ENCODE results near the gene OMG.
"Not testable (repeated sequence)": the region's sequence is repeated elsewhere in the genome, so short reads cannot be mapped to it uniquely, and the experiment has no call there.

Gene OMG

GRCh38 chr17:31293581-31293980 lies 3.5 kb downstream of the OMG start:
- POLR2A ChIA-PET: no interaction called here
- no peak overlapping the region for H3K27ac ChIP-seq (ENCODE audit: extremely low read depth, low read depth, low read length)
- TF ChIP-seq ZXDB (tag by site-specific recombination; IDR thresholded peaks at IDR 0.05) (no peak), KLF10 (tag by site-specific recombination; IDR thresholded peaks at IDR 0.05) (no peak), HOXC10 (CRISPR knock-in tag; IDR thresholded peaks at IDR 0.05) (no peak), YY2 (tag by site-specific recombination; IDR thresholded peaks at IDR 0.05) (no peak), SCRT2 (tag by site-specific recombination; IDR thresholded peaks at IDR 0.05) (no peak), ZNF184 (tag by site-specific recombination; IDR thresholded peaks at IDR 0.05) (no peak)
- TF ChIP-seq, protein P1, sequence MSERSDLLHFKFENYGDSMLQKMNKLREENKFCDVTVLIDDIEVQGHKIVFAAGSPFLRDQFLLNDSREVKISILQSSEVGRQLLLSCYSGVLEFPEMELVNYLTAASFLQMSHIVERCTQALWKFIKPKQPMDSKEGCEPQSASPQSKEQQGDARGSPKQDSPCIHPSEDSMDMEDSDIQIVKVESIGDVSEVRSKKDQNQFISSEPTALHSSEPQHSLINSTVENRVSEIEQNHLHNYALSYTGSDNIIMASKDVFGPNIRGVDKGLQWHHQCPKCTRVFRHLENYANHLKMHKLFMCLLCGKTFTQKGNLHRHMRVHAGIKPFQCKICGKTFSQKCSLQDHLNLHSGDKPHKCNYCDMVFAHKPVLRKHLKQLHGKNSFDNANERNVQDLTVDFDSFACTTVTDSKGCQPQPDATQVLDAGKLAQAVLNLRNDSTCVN (tag by site-specific recombination; optimal IDR thresholded peaks at IDR 0.05): no peak
- TF ChIP-seq, protein P2, sequence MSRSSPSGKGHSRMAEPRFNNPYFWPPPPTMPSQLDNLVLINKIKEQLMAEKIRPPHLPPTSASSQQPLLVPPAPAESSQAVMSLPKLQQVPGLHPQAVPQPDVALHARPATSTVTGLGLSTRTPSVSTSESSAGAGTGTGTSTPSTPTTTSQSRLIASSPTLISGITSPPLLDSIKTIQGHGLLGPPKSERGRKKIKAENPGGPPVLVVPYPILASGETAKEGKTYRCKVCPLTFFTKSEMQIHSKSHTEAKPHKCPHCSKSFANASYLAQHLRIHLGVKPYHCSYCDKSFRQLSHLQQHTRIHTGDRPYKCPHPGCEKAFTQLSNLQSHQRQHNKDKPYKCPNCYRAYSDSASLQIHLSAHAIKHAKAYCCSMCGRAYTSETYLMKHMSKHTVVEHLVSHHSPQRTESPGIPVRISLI (tag by site-specific recombination; IDR thresholded peaks at IDR 0.05): no peak
- H3K4me3 ChIP-seq (ENCODE audit: low read depth, low read length): no peak overlapping the region
- peaks cover 9 to 10% of the 10 kb centered on the region in 2 experiments; a peak in 2 of 3 replicates for H3K36me3 ChIP-seq (ENCODE audit: control insufficient read depth in 2 of 2, insufficient read depth in 1 of 2, low read length in 2 of 2)
- H3K4me1 ChIP-seq (ENCODE audit: control insufficient read depth, insufficient read depth, low read length): peaks cover 9% of the 10 kb centered on the region
- CTCF ChIA-PET: no interaction called here
- H3K9me3 ChIP-seq (ENCODE audit: control insufficient read depth, insufficient read depth, low read depth, low read length): no peaks in the 10 kb centered on the region

DNA sequence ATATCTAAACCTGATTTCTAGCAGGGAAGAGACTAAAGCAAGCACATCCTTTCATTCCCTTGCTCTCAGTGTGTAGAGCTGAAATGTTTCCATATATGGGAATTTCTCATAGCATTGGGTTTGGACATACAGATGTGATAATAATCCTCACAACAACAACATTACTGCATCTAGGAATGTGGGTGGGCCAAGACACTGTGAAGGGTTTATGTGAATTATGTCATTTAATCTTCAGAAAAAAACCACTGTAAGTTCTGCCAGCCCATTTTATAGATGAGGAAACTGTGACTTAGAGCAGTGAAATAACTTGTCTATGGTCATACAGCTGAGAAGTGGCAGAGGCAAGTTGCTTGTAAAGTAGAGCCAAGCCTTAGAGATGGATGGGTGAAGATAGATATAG lies 5.2 kb downstream of the OMG start:
- CTCF ChIA-PET: no interaction called here
- POLR2A ChIA-PET: no interaction called here
- TF ChIP-seq ZNF112 (tag by site-specific recombination; IDR thresholded peaks at IDR 0.05) (no peak), ZSCAN30 (tag by site-specific recombination; IDR thresholded peaks at IDR 0.05) (no peak), ZNF530 (tag by site-specific recombination; IDR thresholded peaks at IDR 0.05; ENCODE audit: low read depth) (no peak), BCL11A (tag by site-specific recombination; IDR thresholded peaks at IDR 0.05; ENCODE audit: low read depth) (no peak), ZNF175 (tag by site-specific recombination; IDR thresholded peaks at IDR 0.05) (no peak)
- peaks cover 15 to 17% of the 10 kb centered on the region in 2 experiments for H3K36me3 ChIP-seq (ENCODE audit: control insufficient read depth in 2 of 2, insufficient read depth in 1 of 2, low read length in 2 of 2)
- H3K4me1 ChIP-seq (ENCODE audit: control insufficient read depth, insufficient read depth, low read length): peaks cover 9% of the 10 kb centered on the region
- no peaks in the 10 kb centered on the region for H3K9me3 ChIP-seq (ENCODE audit: control insufficient read depth, insufficient read depth, low read depth, low read length)
- no peak overlapping the region for H3K27ac ChIP-seq (ENCODE audit: extremely low read depth, low read depth, low read length)
- no peak overlapping the region for H3K4me3 ChIP-seq (ENCODE audit: low read depth, low read length)

DNA sequence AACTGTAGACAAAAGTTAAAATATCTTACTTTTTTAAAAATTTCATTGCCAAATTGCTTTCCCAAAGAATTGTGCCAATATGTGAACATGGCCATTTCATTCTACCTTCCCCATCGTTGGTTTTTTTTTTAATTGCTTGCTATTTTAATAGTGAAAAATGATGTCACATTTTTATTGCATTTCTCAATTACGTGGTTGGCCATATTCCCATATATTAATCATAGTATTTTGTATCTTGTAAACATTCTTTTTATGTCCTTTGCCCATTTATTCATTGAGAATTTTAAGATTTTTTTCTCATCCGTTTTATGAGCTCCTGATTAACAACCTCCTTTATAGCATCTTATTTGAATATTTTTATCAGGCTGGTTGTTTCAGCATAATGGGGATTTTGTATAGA lies 7.2 kb downstream of the OMG start:
- Histone ChIP-seq H3K4me3 (ENCODE audit: low read depth, low read length) (no peak overlapping the region), H3K4me1 (ENCODE audit: control insufficient read depth, insufficient read depth, low read length) (peaks cover 2% of the 10 kb centered on the region; the same call in 1 of the 2 replicates), H3K27ac (ENCODE audit: extremely low read depth, low read depth, low read length) (no peak overlapping the region), H3K36me3 (ENCODE audit: control insufficient read depth in 2 of 2, insufficient read depth in 1 of 2, low read length in 2 of 2) (peaks cover 19% of the 10 kb centered on the region in 2 experiments), H3K9me3 (ENCODE audit: control insufficient read depth, insufficient read depth, low read depth, low read length) (no peaks in the 10 kb centered on the region)
- ChIA-PET CTCF (no interaction called here), POLR2A (no interaction called here)
- TF ChIP-seq ZIC2 (tag by site-specific recombination; IDR thresholded peaks at IDR 0.05) (no peak), GLIS1 (tag by site-specific recombination; IDR thresholded peaks at IDR 0.05) (no peak), SALL2 (tag by site-specific recombination; IDR thresholded peaks at IDR 0.05; ENCODE audit: borderline replicate concordance) (no peak), ATF2 (tag by site-specific recombination; IDR thresholded peaks at IDR 0.05; ENCODE audit: low read depth) (peak; percentile 57; the same call in 1 of the 2 replicates), ZNF629 (tag by site-specific recombination; IDR thresholded peaks at IDR 0.05) (peak; percentile 52; the same call in 1 of the 2 replicates)
- TF ChIP-seq, protein P3, sequence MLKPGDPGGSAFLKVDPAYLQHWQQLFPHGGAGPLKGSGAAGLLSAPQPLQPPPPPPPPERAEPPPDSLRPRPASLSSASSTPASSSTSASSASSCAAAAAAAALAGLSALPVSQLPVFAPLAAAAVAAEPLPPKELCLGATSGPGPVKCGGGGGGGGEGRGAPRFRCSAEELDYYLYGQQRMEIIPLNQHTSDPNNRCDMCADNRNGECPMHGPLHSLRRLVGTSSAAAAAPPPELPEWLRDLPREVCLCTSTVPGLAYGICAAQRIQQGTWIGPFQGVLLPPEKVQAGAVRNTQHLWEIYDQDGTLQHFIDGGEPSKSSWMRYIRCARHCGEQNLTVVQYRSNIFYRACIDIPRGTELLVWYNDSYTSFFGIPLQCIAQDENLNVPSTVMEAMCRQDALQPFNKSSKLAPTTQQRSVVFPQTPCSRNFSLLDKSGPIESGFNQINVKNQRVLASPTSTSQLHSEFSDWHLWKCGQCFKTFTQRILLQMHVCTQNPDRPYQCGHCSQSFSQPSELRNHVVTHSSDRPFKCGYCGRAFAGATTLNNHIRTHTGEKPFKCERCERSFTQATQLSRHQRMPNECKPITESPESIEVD (tag by site-specific recombination; IDR thresholded peaks at IDR 0.05): peak; percentile 65; the same call in 1 of the 2 replicates

GRCh38 chr17:31287932-31288331 lies 9.1 kb downstream of the OMG start:
- CTCF ChIA-PET; H3K4me1 ChIP-seq (ENCODE audit: control insufficient read depth, insufficient read depth, low read length); H3K4me3 ChIP-seq (ENCODE audit: low read depth, low read length); H3K9me3 ChIP-seq (ENCODE audit: control insufficient read depth, insufficient read depth, low read depth, low read length); H3K27ac ChIP-seq (ENCODE audit: extremely low read depth, low read depth, low read length); POLR2A ChIA-PET: not testable (repeated sequence)
- peaks cover 19% of the 10 kb centered on the region in 2 experiments for H3K36me3 ChIP-seq (ENCODE audit: control insufficient read depth in 2 of 2, insufficient read depth in 1 of 2, low read length in 2 of 2)

Data from HEK293 (cell line).